GM18502 (cell line): ENCODE results near the gene YLPM1.

Source experiments
- ATAC-seq: cut with Tn5 transposase; IDR thresholded peaks from one replicate; pipeline ENCODE4 v1.9.1; 2021; ENCODE audit warnings: mild to moderate bottlenecking; ENCODE audit not compliant: unreplicated experiment, poor library complexity

YLPM1 gene

GRCh38 chr14:74867673-74868072 is 104.6 kb downstream of the YLPM1 start:
- no peak for ATAC-seq

GRCh38 chr14:74868739-74869138 is 105.6 kb downstream of the YLPM1 start:
- no peak for ATAC-seq

- ATAC-seq, result no peak
Measured at GRCh38 chr14:74871819-74872218, 108.7 kb downstream of the YLPM1 start.

DNA sequence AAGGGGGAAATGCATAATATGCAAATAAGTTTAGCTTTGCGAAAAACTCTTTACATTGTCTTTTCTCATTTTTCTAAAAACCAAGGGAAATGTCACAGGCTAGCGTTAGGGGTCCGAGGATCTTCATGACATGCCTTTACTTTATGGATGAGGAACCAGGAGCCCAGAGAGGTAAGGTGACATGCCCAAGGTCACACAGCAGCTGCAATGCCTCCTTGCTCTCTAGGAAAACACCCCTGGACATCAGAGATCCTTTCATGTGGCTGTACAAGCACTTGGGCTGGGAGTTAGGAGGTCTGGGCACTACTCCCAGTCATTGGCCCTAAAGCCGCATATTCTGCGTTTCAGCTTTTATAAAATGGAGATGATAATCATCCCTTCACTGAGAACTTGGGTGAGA is 112.1 kb downstream of the YLPM1 start:
- no peak for ATAC-seq

DNA sequence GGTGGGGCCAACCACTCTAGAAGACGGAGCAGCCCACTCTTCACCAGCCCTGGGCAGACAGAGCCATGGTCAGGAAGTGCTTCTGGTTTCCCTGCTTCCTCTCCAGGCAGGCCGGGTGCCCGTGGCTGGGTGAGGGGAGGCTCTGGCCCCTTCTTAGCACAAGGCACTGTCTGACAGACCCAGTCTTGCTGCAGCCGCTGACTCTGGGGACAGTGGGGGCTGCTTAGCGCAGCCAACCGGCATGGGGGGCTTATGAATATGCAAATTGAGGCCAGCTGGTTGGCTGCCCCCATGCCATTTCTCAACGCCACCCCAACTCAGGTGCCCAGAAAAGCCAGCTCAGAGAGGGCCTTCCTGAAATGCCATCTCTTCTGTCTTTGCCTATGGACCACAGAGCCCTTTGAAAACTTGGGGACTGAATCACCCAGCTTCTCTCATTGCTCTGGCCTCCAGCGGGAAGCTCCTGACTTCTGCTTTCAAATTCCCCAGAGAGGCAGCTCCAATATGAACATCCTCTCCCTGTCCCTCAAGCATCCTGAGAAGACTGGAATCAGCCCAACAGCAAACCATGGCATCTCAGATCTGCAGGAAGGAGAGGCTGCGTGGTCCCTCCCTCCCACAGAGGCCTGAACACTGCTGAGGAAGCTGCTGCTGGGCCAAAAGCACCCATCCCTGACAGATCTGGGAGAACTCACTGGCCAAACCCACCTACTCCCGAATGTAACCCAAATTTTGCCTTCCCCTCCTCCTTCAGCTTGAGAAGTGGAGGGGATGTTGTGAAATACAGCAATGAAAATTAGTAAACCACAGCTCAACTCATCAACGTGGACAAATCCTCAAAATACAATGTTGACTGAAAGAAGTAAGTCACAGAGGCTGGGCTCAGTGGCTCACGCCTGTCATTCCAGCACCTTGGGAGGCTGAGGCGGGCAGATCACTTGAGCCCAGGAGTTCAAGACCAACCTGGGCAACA is 113.1 kb downstream of the YLPM1 start, which contains the start of gene PROX2:
Gene PROX2 (minus strand): TSS at position 205 of the 973 bp plus-strand sequence. CDS start 12,311 bp downstream, outside the sequence.
- ATAC-seq, result no peak

DNA sequence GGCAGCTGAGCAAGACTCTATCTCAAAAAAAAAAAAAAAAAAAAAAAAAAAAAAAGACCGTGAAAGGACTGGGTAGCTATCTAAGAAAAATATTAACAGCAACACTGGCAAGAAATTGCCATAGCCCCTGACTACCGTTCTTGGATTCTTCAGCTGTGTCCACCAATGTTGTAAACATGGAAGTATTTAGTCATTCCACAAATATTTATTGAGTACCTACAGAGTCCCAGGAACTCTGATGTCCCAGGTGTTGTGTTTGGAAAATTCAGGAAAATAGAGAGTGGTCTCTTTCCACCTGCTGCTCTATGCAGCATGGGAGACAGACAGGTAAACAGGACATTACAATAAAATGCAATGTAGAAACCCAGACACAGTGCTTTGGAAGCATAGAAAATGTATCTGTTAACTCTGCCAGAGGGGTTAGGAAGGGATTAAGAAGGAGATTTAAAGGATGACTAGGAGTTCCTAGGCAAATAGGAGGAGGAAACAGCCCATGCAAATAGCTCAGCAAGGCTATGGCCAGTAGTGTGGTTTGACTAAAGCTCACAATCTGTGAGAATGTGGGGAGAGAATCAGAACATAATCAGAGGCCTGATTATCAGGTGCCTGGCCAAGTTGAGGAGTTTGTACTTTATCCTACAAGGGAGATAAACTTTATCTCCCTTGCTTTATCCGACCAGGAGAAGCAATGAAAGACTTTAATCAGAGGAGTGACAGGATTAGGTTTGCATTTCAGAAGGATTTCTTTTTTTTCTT is 116.5 kb downstream of the YLPM1 start:
- ATAC-seq, result no peak

- peak; percentile 92 for ATAC-seq
Measured at GRCh38 chr14:74881431-74882102, 118.5 kb downstream of the YLPM1 start, which contains the start of gene DLST. DLST (plus strand) TSS chr14:74881916; CDS start chr14:74881954, 38 bp downstream.

- peak; percentile 54 for ATAC-seq
Measured at GRCh38 chr14:74882103-74882920, 119.2 kb downstream of the YLPM1 start.
